Fibroblast of skin of left biceps (primary cell): Measurements from ENCODE around the gene CAPN3.
"Not testable (repeated sequence)": the region's sequence is repeated elsewhere in the genome, so short reads cannot be mapped to it uniquely, and the experiment has no call there.

Experiments
- DNase-seq, 2 experiments: peaks; one replicate each; pipeline ENCODE4 v3.0.0-alpha.2; 2013; ENCODE audit warnings: low read depth in 2 of 2

Gene CAPN3

DNA sequence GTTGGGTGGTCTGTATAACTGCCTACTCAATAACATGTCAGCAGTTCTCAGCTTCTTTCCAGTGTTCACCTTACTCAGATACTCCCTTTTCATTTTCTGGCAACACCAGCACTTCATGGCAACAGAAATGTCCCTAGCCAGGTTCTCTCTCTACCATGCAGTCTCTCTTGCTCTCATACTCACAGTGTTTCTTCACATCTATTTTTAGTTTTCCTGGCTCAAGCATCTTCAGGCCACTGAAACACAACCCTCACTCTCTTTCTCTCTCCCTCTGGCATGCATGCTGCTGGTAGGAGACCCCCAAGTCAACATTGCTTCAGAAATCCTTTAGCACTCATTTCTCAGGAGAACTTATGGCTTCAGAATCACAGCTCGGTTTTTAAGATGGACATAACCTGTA lies at the start of gene CAPN3:
TSS of gene CAPN3 (plus strand) at position 253 of the 400 bp plus-strand sequence. CDS start 305 bp downstream, outside the sequence.
- no peak for DNase-seq

DNA sequence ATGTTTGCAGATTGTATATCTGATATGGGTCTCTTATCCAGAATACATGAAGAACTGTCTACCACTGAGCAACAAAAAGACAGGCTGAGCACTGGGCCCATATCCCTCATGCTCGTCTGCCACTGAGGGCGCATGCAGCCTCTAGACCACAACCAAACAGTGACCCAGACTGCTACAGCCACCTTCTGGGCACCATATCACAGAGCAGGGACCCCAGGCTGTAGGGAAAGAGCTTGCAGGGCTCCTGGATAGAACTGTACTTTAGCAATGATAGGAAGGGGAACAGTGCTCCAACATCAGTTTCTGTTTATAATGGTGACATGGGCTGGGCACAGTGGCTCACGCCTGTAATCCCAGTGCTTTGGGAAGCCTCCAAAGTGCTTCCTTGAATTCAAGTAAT lies 45.8 kb upstream of the CAPN3 start:
- no peak for DNase-seq

- no peak for DNase-seq
Measured at GRCh38 chr15:42314818-42315217, 44.5 kb upstream of the CAPN3 start.

DNA sequence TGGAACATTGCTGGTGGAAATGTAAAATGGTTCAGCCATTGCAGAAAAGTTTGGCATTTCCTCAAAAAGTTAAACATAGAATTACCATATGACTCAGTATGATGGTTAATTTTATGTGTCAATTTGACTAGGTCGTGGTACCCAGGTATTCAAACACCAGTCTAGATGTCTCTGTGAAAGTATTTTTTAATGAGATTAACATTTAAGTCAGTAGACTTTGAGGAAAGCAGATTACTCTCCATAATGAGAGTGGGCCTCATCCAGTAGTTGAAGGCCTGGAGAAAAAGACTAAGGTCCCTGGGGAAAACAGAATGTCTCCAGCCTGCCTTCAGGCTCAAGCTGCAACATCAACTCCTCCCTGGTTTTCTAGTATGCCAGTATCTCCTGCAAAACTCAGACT lies 43.8 kb upstream of the CAPN3 start:
- DNase-seq = no peak

DNA sequence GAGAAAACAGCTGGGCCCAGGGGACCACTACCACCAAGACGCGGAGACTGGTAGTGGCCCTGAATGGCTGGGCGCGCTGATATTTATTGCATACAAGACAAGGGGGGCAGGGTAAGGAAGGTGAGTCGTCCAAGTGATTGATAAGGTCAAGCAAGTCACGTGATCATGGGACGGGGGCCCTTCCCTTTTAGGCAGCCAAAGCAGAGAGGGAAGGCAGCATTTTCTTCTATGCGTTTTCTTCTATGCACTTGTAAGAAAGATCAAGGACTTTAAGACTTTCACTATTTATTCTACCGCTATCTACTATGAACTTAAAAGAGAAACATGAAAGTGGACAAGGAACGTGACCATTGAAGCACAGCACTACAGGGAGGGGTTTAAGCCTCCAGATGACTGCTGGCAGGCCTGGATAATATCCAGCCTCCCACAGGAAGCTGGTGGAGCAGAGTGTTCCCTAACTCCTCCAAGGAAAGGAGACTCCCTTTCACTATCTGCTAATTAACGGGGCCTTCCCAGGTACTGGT lies 43.0 kb upstream of the CAPN3 start:
- not testable (repeated sequence) for DNase-seq

DNA sequence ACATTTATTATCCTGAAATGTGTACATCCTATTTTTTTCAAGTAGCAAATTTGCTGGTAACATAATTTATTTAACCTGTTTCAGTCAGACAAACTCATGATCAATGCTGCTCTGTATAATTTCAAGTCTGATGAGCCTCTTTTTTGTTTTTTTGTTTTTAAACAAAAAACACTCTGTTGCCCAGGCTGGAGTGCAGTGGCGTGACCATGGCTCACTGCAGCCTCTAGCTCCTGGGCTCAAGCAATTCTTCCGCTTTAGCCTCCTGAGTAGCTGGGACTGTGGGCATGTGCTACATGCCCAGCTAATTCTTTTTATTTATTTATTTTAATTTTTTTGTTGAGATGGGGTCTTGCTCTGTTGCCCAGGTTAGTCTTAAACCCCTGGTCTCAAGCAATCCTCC lies 40.1 kb upstream of the CAPN3 start:
- no peak for DNase-seq

DNA sequence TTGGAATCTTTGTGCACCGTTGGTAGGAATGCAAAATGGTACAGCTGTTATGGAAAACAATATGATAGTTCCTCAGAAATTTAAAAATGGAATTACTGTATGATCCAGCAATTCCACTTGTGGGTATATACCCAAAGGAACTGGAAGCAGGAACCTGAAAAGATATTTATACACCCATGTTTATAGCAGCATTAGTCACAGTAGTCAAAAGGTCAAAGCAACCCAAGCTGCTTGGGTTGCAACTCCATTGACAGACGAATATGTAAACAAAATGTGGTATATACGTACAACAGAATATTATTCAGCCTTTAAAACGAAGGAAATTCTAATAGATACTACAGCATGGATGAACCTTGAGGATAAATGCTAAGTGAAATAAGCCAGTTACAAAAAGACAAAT lies 35.0 kb upstream of the CAPN3 start:
- no peak for DNase-seq

GRCh38 chr15:42329161-42329560 lies 30.1 kb upstream of the CAPN3 start:
- no peak for DNase-seq

GRCh38 chr15:42329992-42330391 lies 29.3 kb upstream of the CAPN3 start:
- no peak for DNase-seq

DNA sequence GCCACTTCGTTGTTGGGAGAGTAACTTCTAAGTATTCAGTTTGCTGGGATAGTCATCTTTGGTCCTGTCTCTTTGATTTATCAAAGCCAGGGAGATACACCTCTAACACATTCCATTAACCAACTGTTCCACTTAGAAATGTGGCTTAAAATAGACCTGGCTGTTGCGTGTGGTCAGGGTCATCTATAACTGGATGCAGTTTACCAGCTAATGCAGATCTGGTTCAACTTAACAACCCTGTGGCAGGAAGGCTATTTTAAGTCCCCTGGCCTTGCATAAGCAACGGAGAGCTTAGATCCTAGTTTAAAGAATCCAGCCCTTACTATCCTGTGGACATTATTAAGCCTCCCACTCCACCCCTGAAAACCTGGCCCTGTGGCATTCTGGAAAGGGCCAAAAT lies 28.1 kb upstream of the CAPN3 start:
- DNase-seq = no peak

DNA sequence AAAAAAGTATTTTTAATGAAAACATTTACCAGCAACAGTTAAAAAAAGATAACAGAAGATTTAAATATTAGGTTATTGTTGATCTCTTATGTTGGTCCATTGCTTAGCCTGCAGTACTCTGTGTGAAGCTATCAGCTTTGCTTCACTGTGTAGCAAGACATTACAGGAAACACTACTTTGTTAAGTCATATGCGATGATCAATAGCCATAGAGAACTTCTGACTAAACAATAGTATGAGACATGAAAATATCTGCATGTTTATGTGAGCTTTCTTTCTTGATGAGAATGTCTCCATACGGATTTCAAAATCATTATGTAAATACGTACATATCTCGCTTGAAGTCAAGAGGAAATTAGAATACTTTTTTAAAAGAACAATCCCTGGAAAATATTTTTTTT lies 27.0 kb upstream of the CAPN3 start:
- DNase-seq = peak in 1 of 2 experiments; percentile 19

DNA sequence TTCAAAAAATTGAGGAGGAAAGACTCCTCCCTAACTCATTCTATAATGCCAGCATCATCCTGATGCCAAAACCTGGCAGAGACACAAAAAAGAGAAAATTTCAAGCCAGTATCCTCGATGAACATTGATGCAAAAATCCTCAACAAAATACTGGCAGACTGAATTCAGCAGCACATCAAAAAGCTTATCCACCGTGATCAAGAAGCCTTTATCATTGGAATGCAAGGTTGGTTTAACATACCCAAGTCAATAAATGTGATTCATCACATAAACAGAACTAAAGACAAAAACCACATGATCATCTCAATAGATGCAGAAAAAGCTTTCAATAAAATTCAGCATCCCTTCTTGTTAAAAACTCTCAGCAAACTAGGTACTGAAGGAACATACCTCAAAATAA lies 24.2 kb upstream of the CAPN3 start:
- DNase-seq = no peak

GRCh38 chr15:42336650-42337049 lies 22.7 kb upstream of the CAPN3 start:
- DNase-seq = not testable (repeated sequence)

GRCh38 chr15:42337104-42337503 lies 22.2 kb upstream of the CAPN3 start:
- DNase-seq = not testable (repeated sequence)

DNA sequence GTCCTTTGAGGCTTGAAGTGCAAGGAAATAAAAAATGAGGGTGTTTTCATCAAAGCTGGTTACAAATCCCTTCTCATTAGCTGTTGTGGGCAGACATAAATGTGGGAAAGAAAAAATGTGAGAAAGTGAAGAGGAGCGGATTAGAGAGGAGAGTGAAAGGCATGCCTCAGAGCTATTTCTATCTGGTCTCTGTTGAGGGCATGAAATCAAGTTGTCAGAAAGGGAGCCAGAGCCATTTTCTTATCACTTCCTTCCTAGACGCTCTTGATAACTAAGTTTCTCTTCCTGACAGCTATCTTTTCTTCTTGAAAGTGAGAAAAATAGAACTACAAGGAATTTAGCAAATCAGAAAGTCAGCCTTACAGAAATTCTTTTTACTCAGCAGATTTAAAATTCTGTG lies 20.8 kb upstream of the CAPN3 start:
- no peak for DNase-seq

DNA sequence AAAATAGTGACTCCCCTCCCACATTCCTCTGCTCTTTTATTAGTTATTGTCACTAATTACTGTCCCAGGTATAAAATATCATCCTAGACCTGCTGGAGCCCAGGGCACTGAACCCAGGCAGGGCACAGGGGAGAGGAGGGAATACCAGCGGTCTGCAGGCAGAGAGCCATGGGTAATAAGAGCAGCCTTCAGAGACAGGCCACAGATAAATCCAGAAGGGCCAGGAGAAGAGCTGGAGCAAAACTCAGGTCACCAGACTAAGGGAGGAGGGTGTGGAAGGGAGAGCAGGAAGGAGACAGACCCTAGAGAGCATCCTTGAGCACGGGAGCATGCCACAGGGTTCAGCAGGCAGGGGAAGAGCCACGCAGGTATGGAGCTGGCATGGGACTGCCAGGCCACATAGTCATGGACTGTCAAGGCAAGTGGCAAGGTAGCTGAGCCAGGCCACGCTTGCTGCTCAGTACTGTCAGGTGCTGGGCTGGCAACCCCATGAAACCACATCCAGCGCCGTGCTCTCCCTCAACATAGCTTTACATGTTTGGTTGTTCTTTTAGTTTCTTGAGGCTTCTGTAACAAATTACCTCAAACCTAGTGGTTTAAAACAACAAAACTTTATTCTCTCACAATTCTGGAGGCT lies 15.6 kb upstream of the CAPN3 start:
- DNase-seq = no peak

DNA sequence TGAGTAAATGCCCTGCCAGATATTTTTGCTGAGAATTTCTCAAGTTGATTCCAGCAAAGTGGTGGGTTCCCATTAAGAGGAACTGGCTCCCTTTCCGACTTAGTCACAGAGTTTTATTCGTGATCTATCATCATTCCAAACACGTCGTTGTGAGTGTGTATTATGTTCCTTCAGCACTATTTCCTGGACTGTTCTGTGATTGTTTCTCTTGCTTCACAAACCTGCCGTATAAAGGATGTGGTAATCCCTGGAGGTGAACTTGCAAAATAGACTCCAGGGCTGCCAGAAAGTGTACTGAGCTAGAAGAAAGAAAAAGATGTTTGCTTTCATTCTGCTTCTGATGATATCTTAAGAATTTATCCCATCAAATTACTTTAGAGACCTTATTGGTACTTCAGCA lies 14.5 kb upstream of the CAPN3 start:
- peak; percentile 45 to 53 for DNase-seq

DNA sequence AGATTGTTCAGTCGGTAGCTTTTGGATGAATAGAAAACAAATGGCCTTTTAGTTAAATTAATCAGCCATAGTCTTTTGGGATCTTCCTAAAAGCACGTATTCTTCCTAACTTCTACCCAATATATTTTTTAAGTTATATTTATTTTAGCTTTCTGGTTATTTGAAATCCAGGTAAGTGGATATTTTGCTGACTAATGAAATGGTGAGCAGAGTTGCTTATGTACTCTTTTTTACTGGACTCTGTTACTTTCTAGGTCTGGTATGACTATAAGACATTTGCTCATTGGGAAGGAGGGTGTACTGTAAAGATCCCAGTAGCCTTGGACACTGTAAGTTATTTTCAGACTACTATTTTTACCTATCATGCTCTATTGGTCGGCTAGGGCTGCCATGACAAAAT lies 13.8 kb upstream of the CAPN3 start:
- DNase-seq = no peak

DNA sequence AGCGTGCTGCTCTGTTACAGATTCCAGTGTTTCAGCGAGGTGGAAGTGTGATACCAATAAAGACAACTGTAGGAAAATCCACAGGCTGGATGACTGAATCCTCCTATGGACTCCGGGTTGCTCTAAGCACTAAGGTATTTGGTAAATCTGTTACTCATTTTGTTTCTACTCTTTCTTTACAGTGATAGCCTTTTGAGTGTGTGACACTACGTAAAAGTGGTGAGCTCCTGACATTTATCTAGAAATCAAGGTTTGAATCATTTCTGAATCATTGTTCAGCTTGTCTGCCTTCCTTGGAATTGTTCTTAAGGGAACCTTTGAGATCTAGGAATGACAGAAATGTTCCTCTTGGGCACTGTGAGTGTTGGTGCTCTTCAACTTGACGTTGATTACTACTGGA lies 11.2 kb upstream of the CAPN3 start:
- peak; percentile 63 for DNase-seq

GRCh38 chr15:42349186-42349585 lies 10.1 kb upstream of the CAPN3 start:
- peak in 1 of 2 experiments; percentile 20 for DNase-seq

DNA sequence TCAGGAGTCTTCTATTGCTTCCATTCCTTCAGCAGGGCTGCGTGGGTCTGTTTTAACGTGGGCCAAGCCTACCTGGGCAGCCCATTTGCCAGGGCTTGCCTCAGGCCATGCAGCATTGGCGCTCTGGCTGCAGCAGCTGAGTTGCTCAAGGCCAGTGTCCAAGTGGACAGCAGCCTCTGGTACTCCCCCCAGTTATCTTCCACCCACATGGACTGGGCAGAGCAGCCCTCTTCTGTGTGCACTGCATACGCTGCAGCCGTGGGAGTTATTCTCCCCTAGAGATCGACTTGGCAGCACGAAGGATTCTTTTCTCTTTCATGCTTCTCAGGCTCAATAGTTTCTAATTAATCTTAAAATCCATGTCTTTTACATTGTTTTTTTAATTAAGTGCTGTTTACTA lies 6.9 kb upstream of the CAPN3 start:
- DNase-seq = no peak

DNA sequence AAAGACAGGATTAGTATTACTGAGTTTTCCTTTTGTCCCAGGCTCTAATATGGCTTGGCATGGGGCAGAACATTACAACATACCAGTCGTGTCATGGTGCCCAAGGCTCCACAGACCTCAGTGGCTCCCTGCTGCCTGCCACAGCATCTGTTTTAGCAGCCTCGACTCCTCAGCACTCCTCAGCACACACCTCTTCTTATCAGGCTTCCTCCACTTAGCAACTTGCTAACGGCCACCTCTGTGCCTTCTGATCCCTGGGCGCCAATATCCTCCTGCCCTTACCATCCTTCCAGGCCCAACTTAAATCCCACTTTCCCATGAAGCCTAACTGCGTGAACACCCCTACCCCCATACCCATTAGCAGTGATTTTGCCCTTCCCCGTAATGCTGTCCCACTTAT lies 6.2 kb upstream of the CAPN3 start:
- no peak for DNase-seq

DNA sequence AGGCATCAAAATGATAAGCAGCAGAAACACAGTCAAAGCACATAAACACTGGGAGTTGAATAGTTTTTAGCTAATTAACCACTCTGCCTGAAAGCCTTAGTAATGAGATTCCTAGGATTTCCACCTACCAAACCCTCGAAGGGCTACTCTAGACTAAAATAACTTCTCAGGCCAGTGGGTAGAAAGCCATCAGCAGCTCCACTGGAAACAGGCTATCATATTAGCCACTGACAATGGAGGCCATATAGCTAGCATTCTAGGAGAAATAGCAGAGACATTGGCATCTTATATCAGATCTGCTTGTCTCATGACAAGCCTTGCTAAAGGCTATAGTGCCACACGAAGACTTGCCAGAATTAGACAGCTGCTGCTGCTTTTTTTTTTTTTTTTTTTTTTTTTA lies 4.5 kb upstream of the CAPN3 start:
- DNase-seq = no peak

DNA sequence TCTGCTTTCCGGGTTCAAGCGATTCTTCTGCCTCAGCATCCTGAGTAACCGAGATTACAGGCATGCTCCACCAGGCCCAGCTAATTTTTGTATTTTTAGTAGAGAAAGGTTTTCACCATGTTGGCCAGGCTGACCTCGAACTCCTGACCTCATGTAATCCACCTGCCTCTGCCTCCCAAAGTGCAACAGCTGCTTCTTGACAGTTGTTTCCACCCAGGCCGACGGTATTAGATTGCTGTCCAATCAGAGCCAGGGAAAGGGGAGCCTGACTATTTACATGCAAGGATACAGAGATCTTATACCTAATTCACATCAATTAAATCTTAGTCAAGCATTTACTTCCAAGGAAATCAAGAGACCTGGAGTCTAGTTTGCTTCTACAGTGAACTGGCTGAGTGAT lies 4.0 kb upstream of the CAPN3 start:
- no peak for DNase-seq
